ENCODE results near the gene CADPS. TPM values are rescaled to one million over a fixed set of nuclear protein-coding genes. Genes with fewer than 3 reads are reported as not detected.

CADPS gene
- polyA plus RNA-seq, 3 donors: not detected

DNA sequence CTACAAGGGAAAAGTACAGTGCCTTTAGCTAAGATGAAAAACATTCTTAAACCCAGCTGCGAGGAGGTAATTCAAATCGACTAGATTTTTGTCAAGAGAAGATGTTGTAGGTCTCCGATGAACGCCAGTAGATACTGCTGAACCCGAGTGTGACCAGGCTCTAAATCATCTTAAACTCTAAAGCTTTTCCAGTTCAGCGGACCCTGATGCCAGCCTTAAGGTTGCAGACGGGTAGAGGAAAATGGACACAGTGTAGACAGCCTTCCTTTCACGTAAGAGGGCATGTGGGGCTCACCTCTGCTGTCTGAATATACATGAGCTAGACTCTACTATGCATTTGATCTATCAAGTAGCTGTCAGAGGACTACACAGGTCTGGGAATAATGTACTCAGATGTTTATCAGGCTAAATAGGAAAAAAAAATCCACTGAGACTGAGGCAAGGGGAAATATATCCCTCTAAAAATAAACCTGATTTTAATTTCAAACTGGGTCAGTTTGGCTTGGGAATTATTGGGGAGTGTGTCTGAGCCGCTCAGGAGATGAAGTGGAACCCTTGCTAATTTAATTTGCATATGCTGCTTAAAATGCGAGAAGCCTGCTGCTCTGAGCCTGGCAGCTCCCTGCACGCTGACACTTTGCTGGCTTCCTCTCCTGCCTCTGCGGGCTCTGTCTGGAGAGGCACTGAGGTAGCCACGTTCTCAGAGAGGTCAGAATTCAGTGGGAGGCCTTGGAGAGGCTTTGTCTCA, 151.9 kb downstream of the CADPS start:
- H4K20me1 ChIP-seq (ENCODE audit: insufficient read depth, low read length): no peaks in the 10 kb centered on the region
- H3K4me1 ChIP-seq (ENCODE audit: control insufficient read depth in 1 of 2, insufficient read depth in 2 of 2, low read length in 2 of 2): no peaks in the 10 kb centered on the region
- TF ChIP-seq, protein P1, sequence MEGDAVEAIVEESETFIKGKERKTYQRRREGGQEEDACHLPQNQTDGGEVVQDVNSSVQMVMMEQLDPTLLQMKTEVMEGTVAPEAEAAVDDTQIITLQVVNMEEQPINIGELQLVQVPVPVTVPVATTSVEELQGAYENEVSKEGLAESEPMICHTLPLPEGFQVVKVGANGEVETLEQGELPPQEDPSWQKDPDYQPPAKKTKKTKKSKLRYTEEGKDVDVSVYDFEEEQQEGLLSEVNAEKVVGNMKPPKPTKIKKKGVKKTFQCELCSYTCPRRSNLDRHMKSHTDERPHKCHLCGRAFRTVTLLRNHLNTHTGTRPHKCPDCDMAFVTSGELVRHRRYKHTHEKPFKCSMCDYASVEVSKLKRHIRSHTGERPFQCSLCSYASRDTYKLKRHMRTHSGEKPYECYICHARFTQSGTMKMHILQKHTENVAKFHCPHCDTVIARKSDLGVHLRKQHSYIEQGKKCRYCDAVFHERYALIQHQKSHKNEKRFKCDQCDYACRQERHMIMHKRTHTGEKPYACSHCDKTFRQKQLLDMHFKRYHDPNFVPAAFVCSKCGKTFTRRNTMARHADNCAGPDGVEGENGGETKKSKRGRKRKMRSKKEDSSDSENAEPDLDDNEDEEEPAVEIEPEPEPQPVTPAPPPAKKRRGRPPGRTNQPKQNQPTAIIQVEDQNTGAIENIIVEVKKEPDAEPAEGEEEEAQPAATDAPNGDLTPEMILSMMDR (IDR thresholded peaks at IDR 0.05): no peak
- Mint-ChIP-seq H3K36me3 (no peaks in the 10 kb centered on the region), H3K4me1 (no peaks in the 10 kb centered on the region), H3K9me3 (peaks cover 0 to 3% (median 0%) of the 10 kb centered on the region in 7 donors), H3K4me3 (no peak overlapping the region), H3K27me3 (ENCODE audit: low read depth in 3 of 3) (peaks cover 0 to 1% (median 0%) of the 10 kb centered on the region in 3 donors), H3K27ac (no peak overlapping the region)
- intact Hi-C loops (cut with micrococcal nuclease): no loop called here
- no peak overlapping the region for H3K9ac ChIP-seq (ENCODE audit: insufficient read depth, low read length, poor library complexity, severe bottlenecking)
- DNase-seq: no peak
- no peaks in the 10 kb centered on the region for H3K9me3 ChIP-seq (replicated peaks in 1 of 2; ENCODE audit: control insufficient read depth in 1 of 2, insufficient read depth in 1 of 2, low read length in 2 of 2)
- H2AFZ ChIP-seq (ENCODE audit: insufficient read depth, low read depth, low read length, poor library complexity, severe bottlenecking): no peak overlapping the region
- H3K27me3 ChIP-seq (ENCODE audit: control insufficient read depth in 2 of 2, insufficient read depth in 2 of 2, low read length in 2 of 2): no peaks in the 10 kb centered on the region
- H3K36me3 ChIP-seq (replicated peaks in 1 of 2; ENCODE audit: control insufficient read depth in 1 of 2, insufficient read depth in 2 of 2, low read length in 2 of 2): no peaks in the 10 kb centered on the region
- no peak overlapping the region for H3K27ac ChIP-seq (ENCODE audit: low read depth in 1 of 2, low read length in 2 of 2)
- H3K4me3 ChIP-seq (replicated peaks in 1 of 3; ENCODE audit: low read depth in 2 of 3, low read length in 3 of 3): no peak overlapping the region
- H3K79me2 ChIP-seq (ENCODE audit: insufficient read depth, low read length): no peaks in the 10 kb centered on the region
- H3K4me2 ChIP-seq (replicated peaks; ENCODE audit: extremely low read depth, low read length, poor library complexity, severe bottlenecking): no peak overlapping the region
- 51% methylated on average over 9 of the region's 13 CpGs for WGBS (ENCODE audit: insufficient coverage)

DNA sequence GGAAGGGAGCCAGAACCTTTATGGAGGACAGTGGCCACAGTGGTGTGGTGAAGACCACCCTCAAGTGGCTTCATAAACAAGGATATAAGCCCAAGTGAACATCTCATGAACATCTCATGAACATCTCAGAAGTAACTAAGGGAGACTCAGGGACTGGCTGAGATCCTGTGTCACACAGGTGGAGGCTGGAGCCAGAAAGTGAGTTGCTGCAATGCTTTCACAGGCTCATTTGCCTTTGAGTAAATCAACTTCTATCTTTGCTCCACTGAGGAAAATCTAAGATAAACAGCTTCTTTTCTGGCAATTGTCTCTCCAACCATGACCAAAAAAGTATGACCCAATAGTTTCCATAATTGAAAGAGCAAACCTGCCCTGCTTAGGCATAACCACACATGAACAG, 152.9 kb downstream of the CADPS start:
- intact Hi-C loops (cut with micrococcal nuclease): no loop called here
- Histone ChIP-seq H3K4me1 (ENCODE audit: control insufficient read depth in 1 of 2, insufficient read depth in 2 of 2, low read length in 2 of 2) (no peaks in the 10 kb centered on the region), H3K4me3 (replicated peaks in 1 of 3; ENCODE audit: low read depth in 2 of 3, low read length in 3 of 3) (no peak overlapping the region), H3K27ac (ENCODE audit: low read depth in 1 of 2, low read length in 2 of 2) (no peak overlapping the region), H3K4me2 (replicated peaks; ENCODE audit: extremely low read depth, low read length, poor library complexity, severe bottlenecking) (no peak overlapping the region), H4K20me1 (ENCODE audit: insufficient read depth, low read length) (no peaks in the 10 kb centered on the region), H3K79me2 (ENCODE audit: insufficient read depth, low read length) (no peaks in the 10 kb centered on the region), H3K36me3 (replicated peaks in 1 of 2; ENCODE audit: control insufficient read depth in 1 of 2, insufficient read depth in 2 of 2, low read length in 2 of 2) (no peaks in the 10 kb centered on the region), H3K9me3 (replicated peaks in 1 of 2; ENCODE audit: control insufficient read depth in 1 of 2, insufficient read depth in 1 of 2, low read length in 2 of 2) (no peaks in the 10 kb centered on the region), H3K9ac (ENCODE audit: insufficient read depth, low read length, poor library complexity, severe bottlenecking) (no peak overlapping the region), H3K27me3 (ENCODE audit: control insufficient read depth in 2 of 2, insufficient read depth in 2 of 2, low read length in 2 of 2) (no peaks in the 10 kb centered on the region), H2AFZ (ENCODE audit: insufficient read depth, low read depth, low read length, poor library complexity, severe bottlenecking) (no peak overlapping the region)
- Mint-ChIP-seq H3K9me3 (peaks cover 0 to 3% (median 0%) of the 10 kb centered on the region in 7 donors), H3K27ac (no peak overlapping the region), H3K27me3 (ENCODE audit: low read depth in 3 of 3) (peaks cover 0 to 1% (median 0%) of the 10 kb centered on the region in 3 donors), H3K4me3 (no peak overlapping the region), H3K36me3 (no peaks in the 10 kb centered on the region), H3K4me1 (no peaks in the 10 kb centered on the region)
- DNase-seq: no peak
- TF ChIP-seq, protein P1 (IDR thresholded peaks at IDR 0.05): no peak
